T-helper 2 cell treated with Interferon-gamma antibody and Interleukin-4, amounts not matched to agents 5 μg/mL and 100 μg/mL, for 36 hours (primary cell): ENCODE results near the gene ZC3H12D.
"Not testable (repeated sequence)": the region's sequence is repeated elsewhere in the genome, so short reads cannot be mapped to it uniquely, and the experiment has no call there.

Source experiments
- DNase-seq: peaks from one replicate; pipeline ENCODE4 v3.0.0; 2021; ENCODE audit warnings: low spot score
- H3K27ac Mint-ChIP-seq: one replicate; pipeline ENCODE4 v1.8.0; 2021; ENCODE audit warnings: mild to moderate bottlenecking, mixed read lengths
- H3K27me3 Mint-ChIP-seq: one replicate; pipeline ENCODE4 v1.8.0; 2021; ENCODE audit warnings: low read depth, mixed read lengths
- H3K36me3 Mint-ChIP-seq: one replicate; pipeline ENCODE4 v1.8.0; 2021; ENCODE audit warnings: low read depth, mixed read lengths
- H3K4me1 Mint-ChIP-seq: one replicate; pipeline ENCODE4 v1.8.0; 2021; ENCODE audit warnings: low read depth, mixed read lengths
- H3K4me3 Mint-ChIP-seq: one replicate; pipeline ENCODE4 v1.8.0; 2022; ENCODE audit warnings: mild to moderate bottlenecking, moderate library complexity, mixed read lengths
- H3K9me3 Mint-ChIP-seq: one replicate; pipeline ENCODE4 v1.8.0; 2021; ENCODE audit warnings: mixed read lengths

The ZC3H12D gene

DNA sequence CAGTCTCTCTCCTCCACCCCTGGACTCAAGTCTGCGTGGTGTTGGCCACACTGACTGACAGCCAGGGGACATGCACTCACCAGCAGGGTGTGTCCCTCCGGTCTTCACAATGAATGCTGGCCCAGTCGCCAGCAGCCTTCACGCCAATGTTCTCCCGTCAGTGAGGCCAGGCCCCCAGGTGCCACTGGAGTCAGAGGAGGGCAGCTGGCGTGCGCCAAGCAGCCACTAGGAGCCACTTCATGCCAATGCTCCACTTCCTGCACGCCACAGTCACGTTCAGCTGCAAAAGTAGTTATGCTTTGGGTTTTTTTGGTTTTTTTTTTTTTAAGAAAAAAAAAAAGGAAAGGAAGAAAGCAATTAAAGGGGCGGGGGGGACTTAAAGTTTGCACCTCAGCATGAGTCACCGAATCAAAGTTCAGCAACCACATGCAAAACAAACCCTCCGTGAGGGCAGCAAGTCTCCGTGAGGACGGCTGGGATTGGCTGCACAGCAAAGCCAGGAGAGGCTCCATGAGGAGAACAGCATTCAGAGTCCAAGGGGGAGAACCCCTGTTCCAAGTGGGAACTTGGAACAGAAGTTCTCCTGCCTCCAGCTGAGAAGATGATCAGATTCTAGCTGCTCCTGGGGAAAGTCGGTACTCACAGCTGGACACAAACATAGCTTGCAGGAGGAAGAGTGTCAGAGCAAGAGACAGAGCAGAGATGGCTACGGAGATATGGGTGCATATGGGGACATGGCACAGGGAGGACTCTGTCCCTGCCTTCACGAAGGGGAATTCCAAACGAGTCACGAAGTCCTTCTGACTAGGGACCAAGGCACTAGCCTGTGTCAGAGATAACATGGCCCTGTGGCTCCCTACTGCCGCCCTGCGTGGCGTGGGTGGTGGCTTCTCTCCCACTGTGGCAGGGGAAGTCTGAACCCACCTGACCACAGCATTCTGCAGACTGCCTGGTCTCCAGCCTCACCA lies at the start of gene ZC3H12D:
Gene ZC3H12D, minus strand, starts transcription at position 282 of the 968 bp plus-strand sequence. CDS start 10,471 bp downstream, outside the sequence.
- no peaks in the 10 kb centered on the region for H3K9me3 Mint-ChIP-seq
- peaks cover 57% of the 10 kb centered on the region for H3K4me1 Mint-ChIP-seq
- H3K4me3 Mint-ChIP-seq, result peak within 1 kb of the TSS; percentile 90
- DNase-seq, result peak; percentile 84
- H3K27me3 Mint-ChIP-seq, result no peaks in the 10 kb centered on the region
- peak within 1 kb of the TSS; percentile 93 for H3K27ac Mint-ChIP-seq
- H3K36me3 Mint-ChIP-seq, result peaks cover 8% of the 10 kb centered on the region

DNA sequence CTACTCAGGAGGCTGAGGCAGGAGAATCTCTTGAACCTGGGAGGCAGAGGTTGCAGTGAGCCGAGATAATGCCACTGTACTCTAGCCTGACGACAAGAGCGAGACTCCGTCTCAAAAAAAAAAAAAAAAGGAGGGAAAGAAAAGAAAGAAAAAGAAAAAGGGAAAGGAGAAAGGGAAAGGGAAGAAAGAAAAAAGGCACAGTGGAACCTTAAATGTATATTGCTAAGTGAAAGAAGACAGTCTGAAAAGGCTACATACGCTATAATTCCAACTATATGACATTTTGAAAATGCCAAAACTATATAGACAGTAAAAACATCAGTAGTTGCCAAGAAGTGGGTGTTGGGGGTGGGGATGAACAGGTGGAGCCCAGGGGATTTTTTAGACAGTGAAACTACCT lies 44.8 kb upstream of the ZC3H12D start:
- no peaks in the 10 kb centered on the region for H3K27me3 Mint-ChIP-seq
- no peaks in the 10 kb centered on the region for H3K9me3 Mint-ChIP-seq
- H3K4me3 Mint-ChIP-seq, result no peak overlapping the region
- peaks cover 41% of the 10 kb centered on the region for H3K36me3 Mint-ChIP-seq
- H3K4me1 Mint-ChIP-seq, result no peaks in the 10 kb centered on the region
- DNase-seq, result no peak
- H3K27ac Mint-ChIP-seq, result no peak overlapping the region

DNA sequence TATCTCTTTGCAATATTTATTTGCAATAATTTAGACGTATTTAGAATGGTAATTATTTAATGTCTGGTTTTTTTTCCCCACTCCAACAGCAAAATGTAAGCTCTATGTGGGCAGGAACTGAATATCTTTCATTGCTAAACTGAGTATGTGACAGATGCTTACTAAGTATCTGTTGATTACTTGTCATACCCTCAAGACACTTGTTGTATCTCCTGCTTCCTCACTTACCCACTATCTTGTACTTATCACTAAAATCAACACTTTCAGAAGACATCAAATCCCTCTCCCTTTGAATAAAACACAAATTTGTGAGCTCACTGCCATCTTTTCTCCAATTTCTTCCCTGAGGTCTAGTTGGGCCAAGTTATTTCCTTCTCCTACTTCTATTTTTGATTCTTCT lies 30.7 kb upstream of the ZC3H12D start:
- no peak overlapping the region for H3K4me3 Mint-ChIP-seq
- H3K4me1 Mint-ChIP-seq, result peaks cover 24% of the 10 kb centered on the region
- DNase-seq, result no peak
- H3K36me3 Mint-ChIP-seq, result peaks cover 27% of the 10 kb centered on the region
- H3K27me3 Mint-ChIP-seq, result no peaks in the 10 kb centered on the region
- peaks cover 4% of the 10 kb centered on the region for H3K9me3 Mint-ChIP-seq
- H3K27ac Mint-ChIP-seq, result no peak overlapping the region

DNA sequence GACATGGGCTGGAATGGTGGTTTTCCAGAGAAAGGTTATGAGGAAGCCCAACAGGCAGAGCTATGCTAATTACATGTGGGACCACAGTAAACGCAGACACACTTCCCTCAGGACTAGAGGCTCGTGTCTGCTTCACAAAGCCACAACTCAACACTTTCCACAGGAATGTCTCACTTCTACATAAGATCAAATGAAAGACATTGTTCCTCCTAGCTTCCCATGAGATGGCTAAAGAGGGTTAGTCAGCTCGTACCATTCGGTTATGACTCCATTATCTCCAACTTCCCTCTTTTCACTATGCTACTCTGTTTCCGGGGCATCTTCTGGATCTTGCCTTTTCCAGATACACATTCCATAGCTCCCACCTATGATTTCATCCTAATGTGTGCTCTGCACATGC lies 29.1 kb upstream of the ZC3H12D start:
- Mint-ChIP-seq H3K27ac (no peak overlapping the region), H3K4me1 (peaks cover 27% of the 10 kb centered on the region), H3K36me3 (peaks cover 29% of the 10 kb centered on the region), H3K27me3 (no peaks in the 10 kb centered on the region), H3K4me3 (no peak overlapping the region), H3K9me3 (peaks cover 4% of the 10 kb centered on the region)
- no peak for DNase-seq

DNA sequence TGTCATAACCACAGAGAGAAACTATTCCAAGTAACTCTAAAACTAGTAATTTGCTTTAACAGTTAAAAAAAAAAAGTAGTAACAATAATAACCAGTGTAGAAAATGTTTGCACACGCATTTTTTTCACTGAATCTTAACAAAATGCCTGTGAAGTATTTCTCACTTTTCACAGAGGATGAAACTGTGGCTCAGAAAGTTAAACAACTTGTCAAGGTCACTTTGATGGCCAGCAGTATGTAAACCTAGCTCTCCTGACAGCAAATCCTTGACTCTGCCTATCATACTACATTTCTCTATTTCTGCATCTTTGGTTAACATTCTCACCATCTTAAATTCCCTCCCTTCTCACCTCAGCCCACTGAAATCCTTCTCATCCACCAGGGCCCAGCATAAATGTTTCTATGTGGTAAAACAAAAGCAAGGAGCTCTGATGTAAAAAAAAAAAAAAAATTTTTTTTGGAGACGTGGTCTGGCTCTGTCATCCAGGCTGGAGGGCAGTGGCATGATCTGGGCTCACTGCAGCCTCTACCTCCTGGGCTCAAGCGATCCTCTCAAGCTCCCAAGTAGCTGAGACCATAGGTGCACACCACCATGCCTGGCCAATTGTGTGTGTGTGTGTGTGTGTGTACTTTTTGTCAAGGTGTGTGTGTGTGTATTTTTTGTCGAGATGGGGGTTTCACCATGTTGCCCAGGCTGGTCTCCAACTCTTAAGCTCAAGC lies 26.1 kb upstream of the ZC3H12D start:
- Mint-ChIP-seq H3K9me3 (peaks cover 4% of the 10 kb centered on the region), H3K27ac (no peak overlapping the region), H3K27me3 (no peaks in the 10 kb centered on the region), H3K4me1 (peaks cover 22% of the 10 kb centered on the region), H3K4me3 (no peak overlapping the region), H3K36me3 (peaks cover 28% of the 10 kb centered on the region)
- DNase-seq, result no peak

DNA sequence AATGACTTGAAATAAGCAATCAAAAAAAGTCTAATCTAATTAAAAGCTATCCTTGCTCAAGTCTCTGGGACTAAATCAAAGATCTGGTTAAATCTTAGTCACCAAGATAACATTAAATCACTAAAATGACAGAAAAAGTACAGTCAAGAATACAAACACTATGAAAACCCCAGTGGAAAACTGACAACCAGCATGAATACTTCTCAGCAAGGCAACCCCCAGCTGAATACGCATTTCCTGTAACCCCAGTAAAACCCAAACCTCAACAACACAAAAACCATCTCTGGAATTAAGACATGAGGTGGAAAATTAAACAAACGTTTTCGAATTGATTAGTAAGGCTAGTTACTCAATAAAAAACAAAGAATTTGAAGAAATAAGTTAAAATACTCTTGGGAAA lies 23.7 kb upstream of the ZC3H12D start:
- peaks cover 18% of the 10 kb centered on the region for H3K4me1 Mint-ChIP-seq
- H3K27me3 Mint-ChIP-seq, result no peaks in the 10 kb centered on the region
- peak overlapping the region; percentile 62 for H3K27ac Mint-ChIP-seq
- DNase-seq, result peak; percentile 55
- H3K9me3 Mint-ChIP-seq, result no peaks in the 10 kb centered on the region
- peaks cover 27% of the 10 kb centered on the region for H3K36me3 Mint-ChIP-seq
- peak overlapping the region; percentile 40 for H3K4me3 Mint-ChIP-seq

DNA sequence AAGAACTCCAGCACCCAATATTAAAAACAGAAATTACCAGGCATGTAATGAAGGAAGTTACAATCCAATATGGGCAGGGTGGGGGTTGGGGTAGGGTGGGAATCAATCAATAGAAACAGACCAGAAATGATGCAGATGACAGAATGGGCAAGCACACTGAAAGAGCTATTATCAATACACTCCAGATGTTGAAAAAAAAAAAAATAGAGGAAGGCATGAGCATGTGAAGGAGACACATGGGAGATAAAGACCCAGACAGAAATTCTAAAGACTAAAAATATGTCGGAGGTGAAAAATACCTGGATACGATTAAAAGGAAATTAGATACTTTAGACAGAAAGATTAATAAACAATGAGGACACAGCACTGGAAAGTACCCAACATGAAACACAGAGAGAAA lies 19.1 kb upstream of the ZC3H12D start:
- Mint-ChIP-seq H3K4me1 (peaks cover 24% of the 10 kb centered on the region), H3K27ac (no peak overlapping the region), H3K9me3 (no peaks in the 10 kb centered on the region)

DNA sequence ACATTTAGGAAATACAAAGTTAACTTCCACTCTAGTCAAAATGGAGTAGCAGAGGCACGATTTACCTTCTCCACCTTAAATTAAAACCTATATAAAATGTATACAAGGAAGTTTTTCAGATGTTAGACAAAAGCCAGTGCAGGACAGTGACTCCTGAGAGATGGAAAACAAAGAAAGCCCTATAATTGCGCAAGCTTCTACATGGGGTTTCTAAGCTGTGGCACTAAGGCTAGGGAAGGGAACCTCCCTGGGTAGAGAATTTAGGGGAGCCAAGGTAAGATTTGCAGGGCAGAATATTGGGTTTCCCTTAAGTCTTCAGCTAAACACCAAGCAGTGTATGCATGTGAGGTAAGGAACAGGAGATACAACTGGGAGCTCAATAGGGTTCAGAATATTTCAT lies 18.5 kb upstream of the ZC3H12D start:
- Mint-ChIP-seq H3K4me1 (peaks cover 19% of the 10 kb centered on the region), H3K27me3 (no peaks in the 10 kb centered on the region), H3K27ac (no peak overlapping the region), H3K36me3 (peaks cover 28% of the 10 kb centered on the region), H3K4me3 (no peak overlapping the region), H3K9me3 (no peaks in the 10 kb centered on the region)
- DNase-seq, result no peak

More for the DNA sequence above, 19.1 kb upstream of the ZC3H12D start:
- no peak for DNase-seq
- H3K4me3 Mint-ChIP-seq, result no peak overlapping the region
- H3K36me3 Mint-ChIP-seq, result peaks cover 28% of the 10 kb centered on the region
- no peaks in the 10 kb centered on the region for H3K27me3 Mint-ChIP-seq

DNA sequence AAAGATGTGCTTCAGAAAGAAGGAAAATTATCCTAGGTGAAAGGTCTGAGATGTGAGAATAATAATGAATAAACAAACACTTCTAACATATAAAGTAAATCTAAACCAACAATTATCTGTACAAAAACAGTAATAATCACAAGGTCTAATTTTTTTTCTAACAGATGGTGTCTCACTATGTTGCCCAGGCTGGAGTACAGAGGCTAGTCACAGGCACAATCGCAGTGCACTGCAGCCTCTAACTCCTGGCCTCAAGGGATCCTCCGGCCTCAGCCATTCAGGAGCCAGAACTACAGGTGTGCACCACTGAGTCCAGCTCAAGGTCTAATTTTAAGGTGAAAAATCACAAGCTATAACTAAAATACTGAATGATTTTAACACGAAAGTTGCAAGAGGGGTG lies 17.0 kb upstream of the ZC3H12D start:
- DNase-seq, result no peak
- H3K27ac Mint-ChIP-seq, result no peak overlapping the region
- H3K27me3 Mint-ChIP-seq, result no peaks in the 10 kb centered on the region
- peaks cover 24% of the 10 kb centered on the region for H3K4me1 Mint-ChIP-seq
- peaks cover 24% of the 10 kb centered on the region for H3K36me3 Mint-ChIP-seq
- H3K9me3 Mint-ChIP-seq, result no peaks in the 10 kb centered on the region
- no peak overlapping the region for H3K4me3 Mint-ChIP-seq

DNA sequence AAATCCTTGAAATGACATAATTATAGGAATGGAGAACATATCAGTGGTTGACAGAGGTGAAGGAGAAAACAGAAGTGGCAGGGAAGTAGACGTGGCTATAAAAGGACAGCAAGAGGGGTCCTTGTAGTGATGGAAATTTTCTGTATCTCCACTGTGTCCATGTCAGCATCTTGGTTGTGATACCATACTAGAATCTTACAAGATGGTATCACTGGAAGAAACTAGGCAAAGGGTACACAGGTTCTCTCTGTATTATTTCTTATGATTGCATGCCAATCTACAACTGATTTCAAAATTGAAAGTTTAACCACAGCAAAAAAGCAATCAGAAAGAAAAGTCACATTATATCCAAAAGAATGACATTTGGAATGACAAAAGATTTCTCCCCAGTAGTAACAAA lies 16.4 kb upstream of the ZC3H12D start:
- no peaks in the 10 kb centered on the region for H3K27me3 Mint-ChIP-seq
- no peak for DNase-seq
- peaks cover 25% of the 10 kb centered on the region for H3K36me3 Mint-ChIP-seq
- H3K27ac Mint-ChIP-seq, result no peak overlapping the region
- H3K9me3 Mint-ChIP-seq, result no peaks in the 10 kb centered on the region
- no peak overlapping the region for H3K4me3 Mint-ChIP-seq
- peaks cover 29% of the 10 kb centered on the region for H3K4me1 Mint-ChIP-seq

DNA sequence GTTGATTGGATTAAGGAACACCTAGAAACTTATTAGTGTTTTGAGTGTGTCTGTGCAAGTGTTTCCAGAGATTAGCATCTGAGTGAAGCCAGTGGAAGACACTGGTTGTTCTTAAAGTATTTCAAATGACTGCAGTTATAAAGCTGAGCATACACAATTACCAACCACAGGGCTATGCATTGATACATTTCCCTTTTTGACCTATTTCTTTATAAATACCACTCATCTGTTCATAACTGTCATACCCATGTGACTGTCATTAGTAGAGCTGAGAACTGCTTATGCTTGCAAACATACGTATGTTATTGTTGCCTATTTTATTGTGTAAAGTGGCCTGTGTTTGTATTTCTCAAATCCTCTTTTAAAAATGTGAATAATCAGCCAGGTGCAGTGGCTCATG lies 15.3 kb upstream of the ZC3H12D start:
- no peak for DNase-seq
- Mint-ChIP-seq H3K27me3 (no peaks in the 10 kb centered on the region), H3K9me3 (no peaks in the 10 kb centered on the region), H3K4me3 (no peak overlapping the region), H3K36me3 (peaks cover 17% of the 10 kb centered on the region), H3K4me1 (peaks cover 38% of the 10 kb centered on the region), H3K27ac (no peak overlapping the region)

DNA sequence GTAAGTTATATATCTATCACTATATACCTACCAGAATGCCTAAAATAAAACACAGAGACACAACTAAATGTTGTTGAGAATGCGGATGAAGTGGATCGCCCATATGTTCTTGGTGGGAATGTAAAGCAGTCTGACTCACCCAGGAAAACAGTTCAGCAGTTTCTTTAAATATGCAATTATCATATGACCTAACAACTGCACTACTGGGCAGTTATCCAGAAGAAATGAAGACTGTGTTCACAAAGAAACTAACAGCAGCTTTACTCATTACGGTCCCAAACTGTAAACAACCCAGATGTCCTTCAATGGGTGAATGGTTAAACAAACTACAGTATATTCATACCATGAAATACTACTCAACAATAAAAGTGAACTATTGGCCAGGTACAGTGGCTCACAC lies 14.3 kb upstream of the ZC3H12D start:
- no peak for DNase-seq
- H3K36me3 Mint-ChIP-seq, result peaks cover 14% of the 10 kb centered on the region
- no peaks in the 10 kb centered on the region for H3K9me3 Mint-ChIP-seq
- H3K27me3 Mint-ChIP-seq, result no peaks in the 10 kb centered on the region
- H3K4me3 Mint-ChIP-seq, result no peak overlapping the region
- H3K4me1 Mint-ChIP-seq, result peaks cover 45% of the 10 kb centered on the region
- no peak overlapping the region for H3K27ac Mint-ChIP-seq

DNA sequence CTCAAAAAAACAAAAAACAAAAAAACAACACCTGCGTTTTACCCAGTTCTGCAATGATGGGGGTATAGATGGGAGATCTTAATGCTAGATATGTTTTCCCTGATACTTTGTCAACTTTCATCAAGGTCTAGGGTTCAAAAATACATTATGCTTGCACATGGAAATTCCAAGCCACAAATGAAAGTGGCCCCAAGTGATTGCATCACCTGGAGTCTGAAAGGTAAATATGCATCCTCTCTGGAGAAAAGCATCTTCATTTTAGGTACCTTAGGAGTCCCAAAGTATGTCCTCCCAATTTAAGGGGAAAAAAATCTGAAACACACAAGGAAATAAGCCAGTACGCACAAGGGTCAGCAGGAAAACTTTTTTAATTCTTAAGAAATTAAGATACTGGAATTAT lies 12.6 kb upstream of the ZC3H12D start:
- no peak for DNase-seq
- Mint-ChIP-seq H3K36me3 (peaks cover 12% of the 10 kb centered on the region), H3K4me3 (no peak overlapping the region), H3K4me1 (peaks cover 48% of the 10 kb centered on the region), H3K9me3 (no peaks in the 10 kb centered on the region), H3K27ac (peak overlapping the region; percentile 15), H3K27me3 (no peaks in the 10 kb centered on the region)

DNA sequence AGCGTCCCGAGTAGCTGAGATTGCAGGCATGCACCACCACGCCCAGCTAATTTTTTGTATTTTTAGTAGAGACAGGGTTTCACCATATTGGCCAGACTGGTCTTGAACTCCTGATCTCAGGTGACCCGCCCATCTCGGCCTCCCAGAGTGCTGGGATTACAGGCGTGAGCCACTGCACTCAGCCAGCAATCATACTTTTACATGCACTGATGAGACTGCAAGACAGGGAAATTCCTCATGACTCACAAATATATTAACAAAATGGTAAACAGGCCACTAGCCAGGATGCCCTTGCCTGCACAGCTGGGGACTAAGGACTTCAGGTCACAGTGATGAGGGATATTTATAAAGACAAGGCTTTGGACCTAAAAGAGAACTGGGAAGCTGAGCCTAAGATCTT lies 11.8 kb upstream of the ZC3H12D start:
- not testable (repeated sequence) for DNase-seq, H3K9me3 Mint-ChIP-seq, H3K27me3 Mint-ChIP-seq, H3K36me3 Mint-ChIP-seq, H3K4me3 Mint-ChIP-seq
- Mint-ChIP-seq H3K27ac (peak overlapping the region; percentile 85), H3K4me1 (peaks cover 45% of the 10 kb centered on the region)
